GM19438 (cell line): ENCODE data around the gene KCTD17.

Experiments used
- ATAC-seq: cut with Tn5 transposase; IDR thresholded peaks from one replicate; pipeline ENCODE4 v1.9.1; 2021; ENCODE audit warnings: low read depth; ENCODE audit not compliant: unreplicated experiment

Gene KCTD17

DNA sequence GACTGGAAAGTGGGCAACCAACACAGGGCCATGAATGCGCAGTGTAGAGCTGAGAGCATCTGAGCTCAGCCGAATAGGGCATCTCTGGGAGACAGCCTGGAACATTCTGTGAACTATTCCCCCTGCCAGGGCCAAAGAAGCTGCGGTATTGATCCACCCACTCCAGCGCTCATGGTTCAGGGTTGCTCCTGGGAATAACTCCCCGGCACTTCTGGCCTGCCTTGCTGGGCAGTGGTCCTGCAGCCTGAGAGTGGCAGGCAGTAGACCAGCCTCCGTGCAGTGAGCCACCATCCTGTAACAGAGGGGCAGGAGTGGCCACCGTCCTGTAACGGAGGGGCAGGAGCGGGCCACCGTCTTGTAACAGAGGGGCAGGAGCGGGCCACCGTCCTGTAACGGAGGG, 45.8 kb downstream of the KCTD17 start:
- ATAC-seq = no peak

DNA sequence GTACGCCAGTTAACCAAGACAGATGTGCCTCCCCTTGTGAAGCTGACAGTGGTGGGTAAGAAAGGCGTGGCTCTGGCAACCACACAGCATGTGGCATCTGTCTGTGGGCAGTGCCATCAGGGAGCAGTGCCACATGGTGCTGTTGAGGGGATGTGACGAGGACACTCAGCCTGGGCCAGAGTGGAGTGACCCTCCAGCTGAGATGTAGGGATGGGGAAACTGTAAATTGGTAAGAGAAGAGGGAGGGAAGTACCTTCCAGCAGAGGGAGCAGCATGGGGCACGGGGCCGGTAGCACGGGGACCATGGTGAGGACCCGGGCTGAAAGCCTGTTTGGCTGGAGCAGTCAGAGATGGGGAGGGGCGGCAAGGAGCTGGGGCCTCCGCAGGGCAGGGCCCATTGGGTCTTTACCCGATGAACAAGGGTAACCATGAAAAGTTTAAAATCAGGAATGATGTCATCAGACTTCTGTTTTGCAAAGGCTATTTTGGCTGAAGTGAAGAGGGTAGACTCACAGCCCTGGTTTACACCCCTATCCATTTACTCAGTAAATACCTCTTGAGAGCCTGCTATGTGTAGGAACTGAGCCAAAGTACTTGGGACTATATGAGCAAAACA, 47.5 kb downstream of the KCTD17 start:
- no peak for ATAC-seq

DNA sequence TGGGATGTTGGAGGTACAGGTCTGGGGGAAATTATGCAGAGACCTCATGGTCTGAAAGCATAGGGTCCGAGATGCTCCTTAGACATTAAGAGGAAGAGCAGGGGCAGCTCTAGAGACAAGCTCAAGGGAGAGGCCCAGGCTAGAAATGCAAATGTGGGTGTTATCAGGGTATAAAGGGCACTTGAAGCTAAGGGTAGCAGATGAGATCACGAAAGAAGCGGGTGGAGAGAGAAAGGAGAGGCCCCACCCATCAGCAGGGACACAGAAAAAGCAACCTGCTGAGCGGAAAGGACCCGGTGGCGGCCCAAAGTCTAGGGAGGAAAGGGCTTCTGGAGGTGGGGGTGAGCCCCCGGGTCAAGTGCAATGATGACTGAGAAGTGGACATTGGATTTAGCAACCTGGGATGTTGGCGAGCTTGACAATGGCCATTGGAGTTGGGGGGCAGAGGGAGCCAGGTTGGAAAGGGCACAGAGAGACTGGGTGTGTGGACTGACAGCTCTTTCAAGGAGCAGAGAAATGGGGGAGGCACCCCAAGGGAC, 49.1 kb downstream of the KCTD17 start:
- no peak for ATAC-seq

DNA sequence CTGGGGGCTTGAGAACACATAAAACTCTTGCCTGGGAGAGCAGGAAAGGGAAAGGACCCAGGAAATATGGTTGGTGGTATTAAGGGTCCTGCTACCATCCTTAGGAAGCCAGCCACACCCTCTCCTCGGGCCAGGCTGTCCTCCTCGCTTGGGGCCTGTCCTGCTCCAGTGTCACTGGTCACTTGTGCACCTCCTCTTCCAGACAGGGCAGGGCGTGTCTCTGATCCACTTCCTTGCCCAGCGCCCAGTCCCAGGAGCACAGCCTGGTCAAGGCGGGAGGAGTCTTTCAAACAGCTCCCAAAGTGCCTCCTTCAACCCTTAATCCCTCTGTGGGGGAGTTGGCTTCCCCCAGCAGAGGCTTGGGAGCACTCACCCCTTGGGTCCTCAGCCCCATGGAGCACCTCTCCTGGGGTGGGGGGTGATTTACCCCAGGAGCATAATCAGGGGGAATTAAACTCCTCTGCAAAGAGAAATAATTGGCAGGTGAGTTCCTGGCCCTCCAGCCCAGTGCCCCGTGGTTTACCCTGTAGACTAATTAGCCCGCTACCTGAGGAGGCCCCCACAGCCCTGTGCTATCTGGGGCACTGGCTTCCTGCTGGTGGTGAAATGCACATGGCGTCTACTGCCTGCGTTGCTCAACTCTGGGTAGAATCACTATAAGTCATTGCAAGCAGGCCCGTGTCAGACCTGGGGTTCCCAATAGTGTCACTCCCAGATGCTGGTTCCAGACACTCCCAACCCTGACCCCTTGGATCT, 49.9 kb downstream of the KCTD17 start:
- no peak for ATAC-seq

DNA sequence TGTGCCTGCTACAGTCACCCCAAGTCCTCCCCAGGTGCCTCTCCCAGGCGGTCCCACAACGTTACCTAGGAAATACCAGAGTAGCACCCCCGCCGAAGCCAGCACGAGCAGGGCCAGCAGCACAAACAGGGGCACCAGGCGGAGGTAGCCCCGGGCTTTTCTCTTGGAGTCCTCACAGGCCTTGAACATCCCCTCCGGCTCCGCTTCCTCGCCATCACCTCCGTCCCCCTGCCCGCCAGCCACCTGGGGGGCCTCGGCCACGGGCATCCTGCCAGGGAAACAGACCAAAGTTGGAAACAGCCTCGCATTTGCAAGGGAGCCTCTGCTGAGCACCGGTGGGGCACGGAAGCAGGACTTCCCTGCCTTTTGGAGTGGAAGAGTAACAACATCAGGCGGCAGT, 51.6 kb downstream of the KCTD17 start:
- no peak for ATAC-seq

DNA sequence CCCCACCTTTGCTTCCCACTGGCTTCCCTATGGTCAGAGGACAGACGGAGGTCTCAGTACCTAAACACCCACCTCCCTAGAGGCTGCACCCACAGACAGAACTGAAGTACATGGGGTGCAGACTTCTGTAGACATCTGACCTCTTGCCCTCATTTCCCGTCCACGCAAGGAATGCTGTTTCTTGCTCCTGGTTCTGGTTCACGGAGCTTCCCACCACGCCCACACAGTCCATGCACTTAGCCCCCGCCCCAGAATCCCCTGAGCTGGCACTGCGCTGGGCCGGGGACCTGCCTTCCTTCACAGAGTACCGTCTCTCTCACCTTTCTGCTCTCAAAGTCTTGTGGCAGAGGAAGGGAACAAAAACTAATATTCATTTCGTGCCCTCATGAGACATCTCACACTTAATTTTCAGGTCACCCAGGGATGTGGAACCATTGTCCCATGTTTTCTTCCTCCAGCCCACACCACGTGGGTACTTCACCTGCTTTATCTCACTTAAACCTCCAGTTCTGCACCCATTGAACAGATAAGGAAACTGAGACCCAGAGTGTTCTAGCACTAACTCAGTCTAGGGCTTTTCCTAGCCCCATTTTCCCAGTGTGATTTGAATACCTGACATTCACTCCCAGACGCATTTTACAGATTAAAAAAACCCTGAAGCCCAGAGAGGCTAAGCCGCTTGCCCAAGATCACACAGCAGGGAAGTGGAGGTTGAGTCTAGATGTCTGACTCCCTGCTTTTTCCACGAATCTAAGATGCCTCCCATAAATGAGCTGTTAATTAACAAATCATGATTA, 52.3 kb downstream of the KCTD17 start:
- no peak for ATAC-seq

DNA sequence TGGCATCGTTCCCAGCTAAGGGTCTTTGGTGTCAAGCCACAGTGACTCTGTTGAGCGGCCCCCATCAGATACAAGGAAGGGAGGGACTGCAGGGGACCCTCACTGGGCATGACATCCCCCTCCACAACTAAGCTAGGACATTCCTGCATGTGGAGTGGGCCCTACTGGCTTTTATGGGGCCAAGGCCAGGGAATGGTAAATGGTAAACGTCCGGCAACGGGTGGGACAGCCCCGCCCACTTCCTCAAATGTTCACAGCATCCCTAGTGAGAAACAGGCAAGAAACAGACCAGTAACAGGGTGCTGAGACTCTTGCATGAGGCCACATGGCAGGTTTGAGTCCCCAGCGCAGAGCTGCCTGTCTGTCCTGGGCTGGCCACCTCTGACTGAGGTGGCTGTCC, 53.6 kb downstream of the KCTD17 start:
- ATAC-seq = no peak

DNA sequence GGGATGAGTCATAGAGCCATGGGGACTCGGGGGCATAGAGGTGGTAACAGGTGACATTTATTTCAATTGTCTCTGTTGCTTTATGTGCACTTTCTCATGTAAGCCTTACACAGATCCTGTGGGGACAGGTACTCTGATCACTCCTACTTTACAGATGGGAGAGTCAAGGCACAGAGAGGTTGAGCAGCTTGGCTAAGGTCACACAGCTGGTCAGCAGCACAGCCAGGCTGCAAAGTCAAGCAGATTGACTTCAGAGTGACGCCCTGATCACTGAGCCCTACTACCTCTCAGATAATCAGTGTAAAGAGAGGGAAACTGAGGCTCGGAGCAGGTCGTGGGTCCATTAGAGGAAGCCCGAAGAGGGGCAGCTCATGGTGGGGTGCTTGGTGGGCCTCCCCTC, 54.4 kb downstream of the KCTD17 start:
- no peak for ATAC-seq

DNA sequence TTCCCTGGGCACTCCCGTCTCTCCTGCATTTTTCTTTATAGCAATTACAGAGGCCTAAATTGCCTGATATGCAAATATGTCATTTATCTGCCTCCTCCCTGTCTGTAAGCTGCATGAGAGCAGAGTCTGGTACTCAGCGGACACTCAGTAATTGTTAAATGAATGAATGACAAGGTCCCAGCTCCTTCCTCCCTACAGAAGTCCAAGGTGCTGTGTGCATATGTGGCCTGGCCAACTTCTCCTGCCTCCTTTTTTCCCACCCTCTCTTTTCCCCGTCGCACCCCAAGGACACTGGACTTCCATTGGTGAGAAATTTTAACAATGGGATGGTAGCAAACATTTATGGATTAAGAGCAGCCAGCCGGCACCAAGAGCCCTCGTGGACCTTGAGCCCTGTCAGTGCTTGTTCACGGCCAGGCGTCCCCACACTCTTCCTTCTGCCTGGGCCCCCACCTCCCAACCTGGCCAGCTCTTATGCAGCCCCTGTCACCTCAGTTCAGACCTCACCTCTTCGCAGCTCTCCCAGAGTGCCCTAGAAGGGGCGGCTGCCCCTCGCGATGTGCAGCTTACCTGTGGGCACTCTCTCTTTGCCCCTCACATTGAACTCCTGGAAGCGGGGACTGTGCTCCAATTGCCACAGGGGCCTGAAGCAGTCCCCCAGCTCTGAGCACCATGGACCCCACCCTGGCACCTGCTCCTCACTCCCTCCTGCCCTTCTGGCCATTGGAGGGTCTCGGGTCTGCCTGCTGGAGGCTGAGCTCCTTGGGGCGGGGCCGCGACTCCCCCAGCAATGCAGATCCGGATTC, 56.5 kb downstream of the KCTD17 start:
- ATAC-seq = no peak

DNA sequence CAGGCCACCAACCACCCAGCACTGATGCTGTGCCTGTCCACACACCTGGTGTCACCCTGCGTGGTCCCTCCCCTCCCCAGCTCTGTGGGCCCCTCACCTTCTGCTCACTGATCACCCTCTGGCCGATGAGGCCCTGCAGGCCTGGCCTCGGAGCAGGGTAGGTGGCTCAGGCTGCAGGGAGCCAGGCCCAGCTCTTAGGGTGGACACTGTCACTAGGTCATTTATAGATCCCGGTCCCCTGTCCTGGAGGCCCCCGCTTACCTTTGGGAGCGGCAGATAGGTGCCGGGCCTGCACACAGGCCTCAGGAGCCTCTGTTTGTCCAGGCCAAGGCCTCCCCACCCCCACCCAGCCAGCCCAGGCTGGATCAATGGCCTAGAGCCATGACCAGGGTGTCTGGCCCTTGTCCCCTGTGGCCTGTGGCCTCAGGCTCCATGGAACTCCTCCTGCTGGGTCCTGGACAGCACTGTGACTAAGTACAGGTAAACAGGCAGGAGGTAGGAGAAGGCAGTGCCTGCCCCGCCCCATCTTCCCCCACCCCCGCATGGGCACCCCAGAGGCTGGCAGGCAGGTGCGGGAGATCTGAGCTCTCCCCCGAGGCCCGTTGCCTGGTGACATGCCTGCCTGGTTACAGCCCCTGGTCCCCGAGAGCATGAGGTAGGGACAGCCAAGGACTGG, 57.8 kb downstream of the KCTD17 start, which contains the start of gene TMPRSS6:
Gene TMPRSS6, minus strand, starts transcription at position 472 of the 676 bp plus-strand sequence. CDS start 6,296 bp downstream, outside the sequence.
- no peak for ATAC-seq

DNA sequence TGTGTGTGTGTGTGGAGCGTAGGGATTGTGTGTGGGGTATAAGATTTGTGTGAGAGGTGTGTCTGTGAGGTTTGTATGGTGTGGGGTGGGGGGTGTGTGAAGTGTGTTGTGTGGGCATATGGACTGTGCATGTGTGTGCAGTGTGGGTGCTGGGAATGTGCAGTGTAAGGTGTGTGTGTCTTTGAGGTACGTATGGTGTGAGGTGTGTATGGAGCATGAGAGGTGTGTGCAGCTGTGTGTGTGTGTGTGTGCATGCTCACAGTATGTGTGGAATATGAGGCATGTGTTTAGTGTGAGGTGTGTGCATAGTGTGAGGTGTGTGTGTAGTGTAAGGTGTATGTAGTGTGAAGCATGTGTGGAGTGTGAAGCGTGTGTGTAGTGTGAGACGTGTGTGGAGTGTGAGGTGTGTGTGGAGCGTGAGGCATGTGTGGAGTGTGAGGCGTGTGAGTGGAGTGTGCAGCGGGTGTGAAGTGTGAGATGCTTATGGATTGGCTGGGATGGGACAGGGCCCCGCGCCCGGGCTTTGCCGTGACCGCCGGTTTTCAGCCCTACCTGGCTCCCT, 59.7 kb downstream of the KCTD17 start:
- no peak for ATAC-seq

DNA sequence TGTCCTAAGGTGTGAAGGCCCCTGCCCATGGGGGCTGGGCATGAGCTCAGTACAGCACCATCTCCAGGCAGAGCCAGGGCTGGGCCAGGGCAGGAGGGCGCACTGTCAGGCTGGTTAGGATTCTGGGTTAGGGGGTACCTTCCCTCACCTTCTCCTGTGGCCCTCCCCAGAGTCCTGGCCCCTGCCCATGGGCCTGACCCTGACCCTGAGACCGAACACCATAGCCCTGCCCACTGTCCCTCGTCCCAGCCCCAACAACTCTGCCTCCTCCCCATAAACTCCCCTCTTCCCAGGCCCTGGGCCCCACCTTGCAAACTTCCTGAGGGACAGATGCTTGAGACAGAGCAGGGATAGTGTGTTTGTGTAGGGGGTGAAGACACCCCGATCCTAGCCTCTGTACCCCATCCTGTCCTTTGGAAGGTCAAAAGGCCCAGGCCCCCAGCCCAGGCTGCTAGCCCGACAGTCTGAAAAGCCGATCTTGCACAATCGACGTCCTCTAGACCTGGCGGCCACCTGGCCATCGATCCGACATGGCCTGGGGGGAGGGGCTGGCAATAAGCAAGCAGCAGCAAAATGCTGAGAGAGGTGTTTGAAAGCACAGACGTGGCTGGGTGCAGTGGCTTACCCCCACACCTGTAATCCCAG, 60.7 kb downstream of the KCTD17 start:
- ATAC-seq = no peak
